ENCODE data around the gene LDLRAD4. TPM values are rescaled to one million over a fixed set of nuclear protein-coding genes. Genes with fewer than 3 reads are reported as not detected.

Gene LDLRAD4
- total and polyA plus RNA-seq, 5 donors from 2014 or later, result 42.4 to 207 (median 49.8) TPM

GRCh38 chr18:13443552-13443951 is 225.0 kb downstream of the LDLRAD4 start:
- Histone ChIP-seq H3K36me3 (ENCODE audit: control insufficient read depth, insufficient read depth, low read length) (peaks cover 30% of the 10 kb centered on the region), H3K9me3 (ENCODE audit: control insufficient read depth in 2 of 2, low read length in 2 of 2) (no peaks in the 10 kb centered on the region), H3K4me1 (ENCODE audit: control insufficient read depth, insufficient read depth, low read length, poor library complexity, severe bottlenecking) (peaks cover 26% of the 10 kb centered on the region), H3K27ac (ENCODE audit: insufficient read depth, low read length, poor library complexity, severe bottlenecking) (no peak overlapping the region), H3K4me3 (ENCODE audit: low read depth, low read length) (no peak overlapping the region), H3K27me3 (ENCODE audit: control insufficient read depth, insufficient read depth, low read length) (no peaks in the 10 kb centered on the region)
- Mint-ChIP-seq H3K9me3 (no peaks in the 10 kb centered on the region), H3K4me1 (peaks cover 22 to 51% (median 41%) of the 10 kb centered on the region in 4 donors), H3K36me3 (peaks cover 39% of the 10 kb centered on the region), H3K4me3 (peak overlapping the region in 2 of 4 donors; percentile 6 to 78), H3K27ac (peak overlapping the region; percentile 69 to 91 (median 76)), H3K27me3 (no peaks in the 10 kb centered on the region)
- DNase-seq (no peak), ATAC-seq (ENCODE audit: low read depth in 2 of 2) (no peak)

GRCh38 chr18:13444430-13445240 is 226.1 kb downstream of the LDLRAD4 start:
- H3K36me3 Mint-ChIP-seq, result peaks cover 44% of the 10 kb centered on the region

GRCh38 chr18:13445241-13445897 is 226.8 kb downstream of the LDLRAD4 start:
- Mint-ChIP-seq H3K4me3 (no peak overlapping the region), H3K27me3 (no peaks in the 10 kb centered on the region), H3K9me3 (no peaks in the 10 kb centered on the region), H3K36me3 (peaks cover 42% of the 10 kb centered on the region), H3K4me1 (peaks cover 16 to 52% (median 43%) of the 10 kb centered on the region in 4 donors), H3K27ac (no peak overlapping the region)
- no peak overlapping the region for H3K27ac ChIP-seq (ENCODE audit: insufficient read depth, low read length, poor library complexity, severe bottlenecking)
- peaks cover 26% of the 10 kb centered on the region for H3K4me1 ChIP-seq (ENCODE audit: control insufficient read depth, insufficient read depth, low read length, poor library complexity, severe bottlenecking)
- H3K4me3 ChIP-seq (ENCODE audit: low read depth, low read length), result peak overlapping the region; percentile 15
- peaks cover 23% of the 10 kb centered on the region for H3K36me3 ChIP-seq (ENCODE audit: control insufficient read depth, insufficient read depth, low read length)
- H3K9me3 ChIP-seq (ENCODE audit: control insufficient read depth in 2 of 2, low read length in 2 of 2), result no peaks in the 10 kb centered on the region
- H3K27me3 ChIP-seq (ENCODE audit: control insufficient read depth, insufficient read depth, low read length), result no peaks in the 10 kb centered on the region
- no peak for DNase-seq
- no peak for ATAC-seq (ENCODE audit: low read depth in 2 of 2)

More at GRCh38 chr18:13444430-13445240, 226.1 kb downstream of the LDLRAD4 start:
- Histone ChIP-seq H3K4me1 (ENCODE audit: control insufficient read depth, insufficient read depth, low read length, poor library complexity, severe bottlenecking) (peaks cover 21% of the 10 kb centered on the region), H3K27me3 (ENCODE audit: control insufficient read depth, insufficient read depth, low read length) (no peaks in the 10 kb centered on the region), H3K4me3 (ENCODE audit: low read depth, low read length) (no peak overlapping the region), H3K9me3 (ENCODE audit: control insufficient read depth in 2 of 2, low read length in 2 of 2) (no peaks in the 10 kb centered on the region), H3K36me3 (ENCODE audit: control insufficient read depth, insufficient read depth, low read length) (peaks cover 30% of the 10 kb centered on the region), H3K27ac (ENCODE audit: insufficient read depth, low read length, poor library complexity, severe bottlenecking) (no peak overlapping the region)
- Mint-ChIP-seq H3K27me3 (no peaks in the 10 kb centered on the region), H3K9me3 (no peaks in the 10 kb centered on the region), H3K4me1 (peaks cover 16 to 52% (median 39%) of the 10 kb centered on the region in 4 donors), H3K27ac (peak overlapping the region in 2 of 3 donors; percentile 69 to 80), H3K4me3 (peak overlapping the region in 2 of 4 donors; percentile 39 to 55)
- no peak for DNase-seq
- ATAC-seq (ENCODE audit: low read depth in 2 of 2), result no peak

- Mint-ChIP-seq H3K9me3 (no peaks in the 10 kb centered on the region), H3K36me3 (peaks cover 40% of the 10 kb centered on the region), H3K27ac (no peak overlapping the region), H3K4me3 (no peak overlapping the region), H3K4me1 (peaks cover 23 to 55% (median 47%) of the 10 kb centered on the region in 4 donors), H3K27me3 (no peaks in the 10 kb centered on the region)
- H3K27ac ChIP-seq (ENCODE audit: insufficient read depth, low read length, poor library complexity, severe bottlenecking), result no peak overlapping the region
- DNase-seq (no peak), ATAC-seq (ENCODE audit: low read depth in 2 of 2) (no peak)
- no peaks in the 10 kb centered on the region for H3K9me3 ChIP-seq (ENCODE audit: control insufficient read depth in 2 of 2, low read length in 2 of 2)
- H3K4me1 ChIP-seq (ENCODE audit: control insufficient read depth, insufficient read depth, low read length, poor library complexity, severe bottlenecking), result peaks cover 33% of the 10 kb centered on the region
- H3K4me3 ChIP-seq (ENCODE audit: low read depth, low read length), result peak overlapping the region; percentile 15
- no peaks in the 10 kb centered on the region for H3K27me3 ChIP-seq (ENCODE audit: control insufficient read depth, insufficient read depth, low read length)
- H3K36me3 ChIP-seq (ENCODE audit: control insufficient read depth, insufficient read depth, low read length), result peaks cover 18% of the 10 kb centered on the region
Measured at GRCh38 chr18:13446024-13446423, 227.5 kb downstream of the LDLRAD4 start.

GRCh38 chr18:13446610-13447461 is 228.3 kb downstream of the LDLRAD4 start:
- Mint-ChIP-seq H3K27ac (peak overlapping the region in 2 of 3 donors; percentile 73 to 79), H3K36me3 (peaks cover 33% of the 10 kb centered on the region), H3K4me3 (no peak overlapping the region), H3K27me3 (no peaks in the 10 kb centered on the region), H3K4me1 (peaks cover 29 to 56% (median 50%) of the 10 kb centered on the region in 4 donors), H3K9me3 (no peaks in the 10 kb centered on the region)
- Histone ChIP-seq H3K27ac (ENCODE audit: insufficient read depth, low read length, poor library complexity, severe bottlenecking) (peak overlapping the region; percentile 15), H3K9me3 (ENCODE audit: control insufficient read depth in 2 of 2, low read length in 2 of 2) (no peaks in the 10 kb centered on the region), H3K4me1 (ENCODE audit: control insufficient read depth, insufficient read depth, low read length, poor library complexity, severe bottlenecking) (peaks cover 41% of the 10 kb centered on the region), H3K27me3 (ENCODE audit: control insufficient read depth, insufficient read depth, low read length) (no peaks in the 10 kb centered on the region), H3K36me3 (ENCODE audit: control insufficient read depth, insufficient read depth, low read length) (peaks cover 9% of the 10 kb centered on the region), H3K4me3 (ENCODE audit: low read depth, low read length) (no peak overlapping the region)
- ATAC-seq (ENCODE audit: low read depth in 2 of 2) (peak; percentile 50 to 60), DNase-seq (peak in 1 of 3 donors; percentile 60)

- peaks cover 29 to 56% (median 54%) of the 10 kb centered on the region in 4 donors for H3K4me1 Mint-ChIP-seq
- no peak for ATAC-seq (ENCODE audit: low read depth in 2 of 2)
Measured at GRCh38 chr18:13447621-13448334, 229.2 kb downstream of the LDLRAD4 start.

More at GRCh38 chr18:13447621-13448334, 229.2 kb downstream of the LDLRAD4 start:
- DNase-seq, result no peak
- Histone ChIP-seq H3K36me3 (ENCODE audit: control insufficient read depth, insufficient read depth, low read length) (peaks cover 8% of the 10 kb centered on the region), H3K4me3 (ENCODE audit: low read depth, low read length) (no peak overlapping the region), H3K27me3 (ENCODE audit: control insufficient read depth, insufficient read depth, low read length) (no peaks in the 10 kb centered on the region), H3K27ac (ENCODE audit: insufficient read depth, low read length, poor library complexity, severe bottlenecking) (peak overlapping the region; percentile 16), H3K9me3 (ENCODE audit: control insufficient read depth in 2 of 2, low read length in 2 of 2) (no peaks in the 10 kb centered on the region), H3K4me1 (ENCODE audit: control insufficient read depth, insufficient read depth, low read length, poor library complexity, severe bottlenecking) (peaks cover 42% of the 10 kb centered on the region)
- Mint-ChIP-seq H3K27ac (peak overlapping the region; percentile 16 to 80 (median 79)), H3K4me3 (peak overlapping the region in 2 of 4 donors; percentile 2 to 57), H3K36me3 (peaks cover 30% of the 10 kb centered on the region), H3K27me3 (no peaks in the 10 kb centered on the region), H3K9me3 (no peaks in the 10 kb centered on the region)
